ENCODE results near the gene SCO2. TPM values are rescaled to one million over a fixed set of nuclear protein-coding genes. Genes with fewer than 3 reads are reported as not detected.

SCO2 gene
- total and polyA plus RNA-seq, 2 of the 13 experiments (the other 11 are each of a cell fraction or from before 2014, with no cell fraction given), result 0.32 to 3.7 TPM

DNA sequence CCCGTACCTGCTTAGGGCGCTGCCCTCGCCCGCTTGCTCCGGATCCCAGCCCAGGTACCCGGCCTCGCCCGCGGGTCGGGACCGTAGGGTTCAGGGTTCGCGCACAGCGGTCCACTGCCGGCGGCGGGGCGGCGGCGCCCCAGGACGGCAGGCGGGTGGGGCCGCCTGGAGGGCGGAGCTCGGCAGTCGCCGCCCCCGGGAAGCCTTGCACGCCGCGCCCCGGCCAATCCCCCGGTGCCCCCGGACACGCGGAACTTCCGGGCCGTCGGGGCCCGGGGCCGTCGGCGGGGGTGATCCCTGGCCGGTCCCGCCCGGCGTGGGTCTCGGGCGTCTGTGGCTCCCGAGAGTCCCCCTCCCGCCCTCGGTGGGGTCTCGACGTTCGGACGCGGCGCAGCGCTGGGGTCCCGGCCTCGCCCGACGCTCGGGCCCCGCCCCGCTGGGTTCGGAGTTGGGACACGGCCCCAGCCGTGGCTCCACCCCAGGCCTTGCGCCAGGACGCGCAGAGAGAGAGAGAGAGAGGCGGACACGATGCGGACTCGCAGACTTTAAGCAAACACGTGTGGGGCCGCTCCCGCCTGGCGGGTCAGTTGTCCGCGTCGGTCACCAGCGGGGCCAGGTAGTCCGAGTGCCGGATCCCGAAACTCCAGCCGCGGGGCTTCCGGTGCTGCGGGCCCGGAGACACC, 4.6 kb upstream of the SCO2 start, which contains the start of gene TYMP (continued):
- TF ChIP-seq, protein P1, sequence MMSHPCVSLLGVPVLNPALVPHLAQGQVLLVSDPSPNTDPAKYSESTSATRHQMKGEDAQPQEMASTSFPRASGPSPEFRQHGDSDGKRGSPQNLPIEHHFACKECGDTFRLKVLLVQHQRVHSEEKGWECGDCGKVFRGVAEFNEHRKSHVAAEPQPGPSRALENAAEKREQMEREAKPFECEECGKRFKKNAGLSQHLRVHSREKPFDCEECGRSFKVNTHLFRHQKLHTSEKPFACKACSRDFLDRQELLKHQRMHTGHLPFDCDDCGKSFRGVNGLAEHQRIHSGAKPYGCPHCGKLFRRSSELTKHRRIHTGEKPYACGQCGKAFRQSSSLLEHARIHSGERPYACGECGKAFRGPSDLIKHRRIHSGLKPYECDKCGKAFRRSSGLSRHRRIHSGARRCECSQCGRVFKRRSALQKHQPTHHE (CRISPR knock-in tag; IDR thresholded peaks at IDR 0.05; ENCODE audit: borderline replicate concordance), result peak; percentile 70; the same call in 1 of the 2 replicates
- TF ChIP-seq ESRRA (CRISPR knock-in tag; IDR thresholded peaks at IDR 0.05; ENCODE audit: low read depth) (peak; percentile 50; the same call in 1 of the 2 replicates), ZNF879 (CRISPR knock-in tag; IDR thresholded peaks at IDR 0.05) (peak; percentile 50; the same call in 1 of the 2 replicates), XRCC5 (optimal IDR thresholded peaks at IDR 0.05; ENCODE audit: low read length) (peak; percentile 31), ZNF441 (CRISPR knock-in tag; IDR thresholded peaks at IDR 0.05; ENCODE audit: borderline replicate concordance) (peak; percentile 64), ATM (IDR thresholded peaks at IDR 0.05; ENCODE audit: borderline replicate concordance) (no peak), SP1 (IDR thresholded peaks at IDR 0.05) (no peak), SP1 (CRISPR knock-in tag; IDR thresholded peaks at IDR 0.05) (peak; percentile 55; the same call in 1 of the 2 replicates), SALL1 (CRISPR knock-in tag; IDR thresholded peaks at IDR 0.05) (peak; percentile 73), ZNF567 (CRISPR knock-in tag; IDR thresholded peaks at IDR 0.05; ENCODE audit: borderline replicate concordance) (no peak), GFI1 (CRISPR knock-in tag; IDR thresholded peaks at IDR 0.05; ENCODE audit: borderline replicate concordance) (peak; percentile 46; the same call in 1 of the 2 replicates), MTF2 (CRISPR knock-in tag; IDR thresholded peaks at IDR 0.05; ENCODE audit: borderline replicate concordance) (no peak), MXI1 (IDR thresholded peaks at IDR 0.05; ENCODE audit: borderline replicate concordance, low read depth, low read length) (no peak; the same call in 2 of the 3 replicates), DNMT3B (CRISPR knock-in tag; conservative IDR thresholded peaks at IDR 0.05) (no peak), ZNF589 (CRISPR knock-in tag; conservative IDR thresholded peaks at IDR 0.05) (no peak), ZFP1 (CRISPR knock-in tag; IDR thresholded peaks at IDR 0.05) (no peak), AGO1 (IDR thresholded peaks at IDR 0.05; ENCODE audit: low read depth, low read length, poor library complexity, severe bottlenecking) (no peak), ZNF431 (CRISPR knock-in tag; IDR thresholded peaks at IDR 0.05; ENCODE audit: borderline replicate concordance, low read depth) (no peak; the same call in 1 of the 2 replicates)
- TF ChIP-seq, protein P2, sequence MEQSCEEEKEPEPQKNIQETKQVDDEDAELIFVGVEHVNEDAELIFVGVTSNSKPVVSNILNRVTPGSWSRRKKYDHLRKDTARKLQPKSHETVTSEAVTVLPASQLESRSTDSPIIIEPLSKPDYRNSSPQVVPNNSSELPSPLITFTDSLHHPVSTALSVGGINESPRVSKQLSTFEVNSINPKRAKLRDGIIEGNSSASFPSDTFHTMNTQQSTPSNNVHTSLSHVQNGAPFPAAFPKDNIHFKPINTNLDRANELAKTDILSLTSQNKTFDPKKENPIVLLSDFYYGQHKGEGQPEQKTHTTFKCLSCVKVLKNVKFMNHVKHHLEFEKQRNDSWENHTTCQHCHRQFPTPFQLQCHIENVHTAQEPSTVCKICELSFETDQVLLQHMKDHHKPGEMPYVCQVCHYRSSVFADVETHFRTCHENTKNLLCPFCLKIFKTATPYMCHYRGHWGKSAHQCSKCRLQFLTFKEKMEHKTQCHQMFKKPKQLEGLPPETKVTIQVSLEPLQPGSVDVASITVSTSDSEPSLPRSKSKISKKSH (CRISPR knock-in tag; IDR thresholded peaks at IDR 0.05; ENCODE audit: borderline replicate concordance), result no peak
- TF ChIP-seq, protein P3, sequence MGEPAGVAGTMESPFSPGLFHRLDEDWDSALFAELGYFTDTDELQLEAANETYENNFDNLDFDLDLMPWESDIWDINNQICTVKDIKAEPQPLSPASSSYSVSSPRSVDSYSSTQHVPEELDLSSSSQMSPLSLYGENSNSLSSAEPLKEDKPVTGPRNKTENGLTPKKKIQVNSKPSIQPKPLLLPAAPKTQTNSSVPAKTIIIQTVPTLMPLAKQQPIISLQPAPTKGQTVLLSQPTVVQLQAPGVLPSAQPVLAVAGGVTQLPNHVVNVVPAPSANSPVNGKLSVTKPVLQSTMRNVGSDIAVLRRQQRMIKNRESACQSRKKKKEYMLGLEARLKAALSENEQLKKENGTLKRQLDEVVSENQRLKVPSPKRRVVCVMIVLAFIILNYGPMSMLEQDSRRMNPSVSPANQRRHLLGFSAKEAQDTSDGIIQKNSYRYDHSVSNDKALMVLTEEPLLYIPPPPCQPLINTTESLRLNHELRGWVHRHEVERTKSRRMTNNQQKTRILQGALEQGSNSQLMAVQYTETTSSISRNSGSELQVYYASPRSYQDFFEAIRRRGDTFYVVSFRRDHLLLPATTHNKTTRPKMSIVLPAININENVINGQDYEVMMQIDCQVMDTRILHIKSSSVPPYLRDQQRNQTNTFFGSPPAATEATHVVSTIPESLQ (CRISPR knock-in tag; conservative IDR thresholded peaks at IDR 0.05), result 0 out of 2 replicates have a peak, but pooled peaks have one; percentile 26
- TF ChIP-seq, protein P4, sequence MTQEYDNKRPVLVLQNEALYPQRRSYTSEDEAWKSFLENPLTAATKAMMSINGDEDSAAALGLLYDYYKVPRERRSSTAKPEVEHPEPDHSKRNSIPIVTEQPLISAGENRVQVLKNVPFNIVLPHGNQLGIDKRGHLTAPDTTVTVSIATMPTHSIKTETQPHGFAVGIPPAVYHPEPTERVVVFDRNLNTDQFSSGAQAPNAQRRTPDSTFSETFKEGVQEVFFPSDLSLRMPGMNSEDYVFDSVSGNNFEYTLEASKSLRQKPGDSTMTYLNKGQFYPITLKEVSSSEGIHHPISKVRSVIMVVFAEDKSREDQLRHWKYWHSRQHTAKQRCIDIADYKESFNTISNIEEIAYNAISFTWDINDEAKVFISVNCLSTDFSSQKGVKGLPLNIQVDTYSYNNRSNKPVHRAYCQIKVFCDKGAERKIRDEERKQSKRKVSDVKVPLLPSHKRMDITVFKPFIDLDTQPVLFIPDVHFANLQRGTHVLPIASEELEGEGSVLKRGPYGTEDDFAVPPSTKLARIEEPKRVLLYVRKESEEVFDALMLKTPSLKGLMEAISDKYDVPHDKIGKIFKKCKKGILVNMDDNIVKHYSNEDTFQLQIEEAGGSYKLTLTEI (CRISPR knock-in tag; conservative IDR thresholded peaks at IDR 0.05), result no peak
- TF ChIP-seq, protein P5, sequence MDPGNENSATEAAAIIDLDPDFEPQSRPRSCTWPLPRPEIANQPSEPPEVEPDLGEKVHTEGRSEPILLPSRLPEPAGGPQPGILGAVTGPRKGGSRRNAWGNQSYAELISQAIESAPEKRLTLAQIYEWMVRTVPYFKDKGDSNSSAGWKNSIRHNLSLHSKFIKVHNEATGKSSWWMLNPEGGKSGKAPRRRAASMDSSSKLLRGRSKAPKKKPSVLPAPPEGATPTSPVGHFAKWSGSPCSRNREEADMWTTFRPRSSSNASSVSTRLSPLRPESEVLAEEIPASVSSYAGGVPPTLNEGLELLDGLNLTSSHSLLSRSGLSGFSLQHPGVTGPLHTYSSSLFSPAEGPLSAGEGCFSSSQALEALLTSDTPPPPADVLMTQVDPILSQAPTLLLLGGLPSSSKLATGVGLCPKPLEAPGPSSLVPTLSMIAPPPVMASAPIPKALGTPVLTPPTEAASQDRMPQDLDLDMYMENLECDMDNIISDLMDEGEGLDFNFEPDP (CRISPR knock-in tag; conservative IDR thresholded peaks at IDR 0.05), result no peak

Data from HepG2 (cell line).